NCI-H187 (cell line): ENCODE measurements around the gene CHRNB1.
A peak's percentile ranks its signal among the peaks of the same experiment; 100 is the strongest.

Experiments
- DNase-seq, 2 experiments: peaks; one replicate each; lab custom pipeline; 2025; lab: John Stamatoyannopoulos, UW

CHRNB1 gene

GRCh38 chr17:7444682-7445618 is at the start of gene CHRNB1:
Gene CHRNB1 (plus strand): TSS chr17:7445061. CDS start chr17:7445128, 67 bp downstream.
- no peak for DNase-seq

- DNase-seq: no peak
Observed at GRCh38 chr17:7396147-7396546, 48.7 kb upstream of the CHRNB1 start.

- DNase-seq: no peak
Observed at GRCh38 chr17:7398612-7399011, 46.2 kb upstream of the CHRNB1 start.

- DNase-seq: no peak
Observed at GRCh38 chr17:7403043-7403726, 41.7 kb upstream of the CHRNB1 start.

- no peak for DNase-seq
Observed at GRCh38 chr17:7403727-7403976, 41.2 kb upstream of the CHRNB1 start.

- DNase-seq: peak; percentile 85 to 95
Observed at GRCh38 chr17:7403977-7404736, 40.7 kb upstream of the CHRNB1 start, which contains the start of gene TMEM256. Gene TMEM256 (minus strand): TSS chr17:7404097. CDS start chr17:7404084, 13 bp downstream.

GRCh38 chr17:7404737-7405349 is 40.0 kb upstream of the CHRNB1 start:
- no peak for DNase-seq

- no peak for DNase-seq
Observed at GRCh38 chr17:7405350-7406234, 39.3 kb upstream of the CHRNB1 start.

- no peak for DNase-seq
Observed at GRCh38 chr17:7406235-7406825, 38.5 kb upstream of the CHRNB1 start.

- no peak for DNase-seq
Observed at GRCh38 chr17:7407082-7407481, 37.8 kb upstream of the CHRNB1 start.

- DNase-seq: no peak
Observed at GRCh38 chr17:7407485-7408251, 37.2 kb upstream of the CHRNB1 start, which contains the start of gene NLGN2. Gene NLGN2 (plus strand): TSS chr17:7407845. CDS start chr17:7408256, 411 bp downstream.

- DNase-seq: no peak
Observed at GRCh38 chr17:7408252-7408727, 36.6 kb upstream of the CHRNB1 start.

GRCh38 chr17:7408863-7409262 is 36.0 kb upstream of the CHRNB1 start:
- no peak for DNase-seq

- DNase-seq: no peak
Observed at GRCh38 chr17:7409716-7410115, 35.1 kb upstream of the CHRNB1 start.

- DNase-seq: no peak
Observed at GRCh38 chr17:7410634-7411426, 34.0 kb upstream of the CHRNB1 start.

GRCh38 chr17:7411427-7411750 is 33.5 kb upstream of the CHRNB1 start:
- DNase-seq: no peak

- DNase-seq: no peak
Observed at GRCh38 chr17:7413346-7413985, 31.4 kb upstream of the CHRNB1 start.

- no peak for DNase-seq
Observed at GRCh38 chr17:7414837-7415236, 30.0 kb upstream of the CHRNB1 start.
